ENCODE measurements around the gene BOD1.
"Not testable (repeated sequence)": the region's sequence is repeated elsewhere in the genome, so short reads cannot be mapped to it uniquely, and the experiment has no call there.

BOD1 gene

DNA sequence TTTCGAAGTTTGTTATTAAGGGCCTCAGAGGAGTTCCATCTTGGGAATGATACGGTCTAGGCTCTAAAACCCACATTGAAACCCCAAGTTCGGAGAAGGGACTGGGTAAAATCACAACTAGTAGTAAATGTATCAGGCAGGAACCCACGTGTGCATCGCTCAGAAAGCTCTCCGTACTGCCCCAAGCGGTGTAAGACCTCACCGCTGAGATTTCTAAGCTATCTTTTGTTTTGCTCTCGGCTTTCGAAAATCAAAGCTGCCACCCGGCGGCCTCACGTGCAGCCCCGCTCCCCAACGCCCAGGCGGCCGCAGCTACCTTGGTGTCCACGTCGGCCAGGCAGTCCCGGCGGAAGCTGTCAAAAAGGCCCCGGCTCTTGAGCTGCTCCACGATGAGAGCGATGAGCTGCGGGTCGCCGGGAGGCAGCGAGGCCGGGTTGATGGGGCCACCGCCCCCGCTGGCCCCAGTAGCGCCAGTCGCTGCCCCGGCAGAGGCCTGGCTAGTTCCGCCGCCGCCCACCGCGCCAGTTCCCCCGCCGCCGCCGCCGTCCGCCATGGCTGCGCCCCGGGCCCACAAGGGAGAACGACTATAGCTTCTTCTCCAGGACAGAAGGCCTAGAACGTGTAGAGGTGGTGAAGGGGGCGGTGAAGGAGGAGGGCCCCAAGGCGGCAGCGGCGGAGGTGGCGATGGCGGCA, 420 bp downstream of the BOD1 start:
- peak; percentile 8 for DNase-seq

DNA sequence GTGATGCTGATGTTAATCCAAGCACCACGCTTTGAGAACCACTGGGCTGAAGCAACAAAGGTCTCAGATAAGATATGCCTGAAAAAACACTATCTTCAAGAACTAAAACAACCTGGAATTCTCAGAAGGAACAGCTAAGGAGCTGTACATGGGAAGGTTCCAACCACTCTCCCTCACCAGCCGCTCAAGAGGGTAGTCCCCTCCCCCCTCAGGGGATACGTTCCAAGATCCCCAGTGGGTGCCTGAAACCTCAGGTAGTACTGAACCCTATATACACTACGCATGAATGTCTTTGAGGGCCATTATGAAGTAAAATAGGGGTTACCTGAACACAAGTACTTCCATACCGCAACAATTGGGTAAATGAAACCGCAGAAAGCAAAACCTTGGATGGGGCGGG, 1.9 kb downstream of the BOD1 start:
- no peak for DNase-seq

DNA sequence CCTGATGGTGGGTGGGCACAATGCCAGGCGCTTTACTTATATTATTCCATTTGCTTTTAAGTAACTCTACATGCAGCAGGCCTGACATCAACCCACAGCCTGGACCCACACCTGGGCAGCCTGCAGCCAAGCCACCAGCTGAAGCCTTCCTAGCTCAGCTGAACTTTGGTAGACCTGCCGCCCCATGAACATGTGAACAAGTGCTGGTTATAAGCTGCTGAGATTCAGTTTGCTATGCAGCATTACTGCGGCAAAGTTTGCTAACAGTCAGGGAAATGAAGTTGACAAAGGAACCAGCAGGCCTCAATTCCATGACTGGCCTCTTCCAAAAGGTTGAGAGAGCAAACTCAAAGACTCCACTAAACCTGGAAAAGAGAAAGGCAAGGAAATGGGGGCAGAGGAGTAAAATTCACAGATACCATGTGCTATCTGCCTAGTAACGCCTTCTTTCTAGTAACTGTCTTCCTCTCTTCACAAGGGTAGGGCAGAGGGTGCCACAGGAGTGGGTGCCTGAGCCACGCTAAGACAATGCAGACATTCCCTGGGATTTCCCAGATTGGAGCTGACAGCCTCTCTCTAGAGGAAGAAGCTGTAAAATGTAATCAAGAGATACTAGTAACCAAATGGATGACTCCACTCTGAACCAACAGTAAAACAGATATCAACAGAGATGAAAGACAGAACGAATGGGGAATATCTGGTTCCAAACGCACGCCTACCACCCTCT, 2.9 kb downstream of the BOD1 start:
- DNase-seq, result no peak

DNA sequence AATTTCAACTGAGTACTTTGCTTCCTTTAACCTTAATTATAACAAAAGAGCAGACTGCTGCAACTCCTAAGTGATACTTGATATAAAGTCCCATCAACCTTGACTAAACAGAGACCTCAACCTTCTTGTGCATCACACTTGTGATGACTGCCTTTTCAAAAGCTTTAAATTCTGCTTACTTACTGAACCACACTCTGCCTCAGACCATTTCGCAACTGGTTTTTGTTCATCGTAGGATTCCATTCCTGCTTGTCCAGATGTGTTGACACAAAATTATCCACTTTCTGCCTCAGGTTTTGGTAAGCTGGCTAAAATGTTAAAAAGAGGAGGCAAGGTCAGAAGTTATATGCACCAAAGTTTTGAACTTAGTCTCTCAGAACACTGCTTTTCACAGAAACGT, 3.5 kb downstream of the BOD1 start:
- DNase-seq, result no peak

DNA sequence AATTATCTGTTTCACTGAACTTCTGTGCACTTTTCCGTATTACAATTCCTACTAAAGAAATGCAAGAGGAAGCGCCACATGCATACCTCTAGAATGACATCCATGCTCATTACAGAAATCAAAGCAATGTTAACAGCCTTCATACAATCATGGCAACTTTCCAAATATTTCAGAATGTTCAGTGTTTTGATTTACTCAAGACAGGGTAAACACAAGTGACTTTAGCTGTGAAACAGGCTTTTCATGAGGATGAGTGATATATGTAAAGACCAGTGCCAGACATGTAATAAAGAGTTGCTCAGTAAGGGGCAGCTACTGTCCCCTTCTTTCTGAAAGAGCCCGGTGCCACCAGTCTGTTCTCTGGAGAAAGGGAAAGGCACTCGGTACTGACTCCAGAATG, 4.7 kb downstream of the BOD1 start:
- no peak for DNase-seq

DNA sequence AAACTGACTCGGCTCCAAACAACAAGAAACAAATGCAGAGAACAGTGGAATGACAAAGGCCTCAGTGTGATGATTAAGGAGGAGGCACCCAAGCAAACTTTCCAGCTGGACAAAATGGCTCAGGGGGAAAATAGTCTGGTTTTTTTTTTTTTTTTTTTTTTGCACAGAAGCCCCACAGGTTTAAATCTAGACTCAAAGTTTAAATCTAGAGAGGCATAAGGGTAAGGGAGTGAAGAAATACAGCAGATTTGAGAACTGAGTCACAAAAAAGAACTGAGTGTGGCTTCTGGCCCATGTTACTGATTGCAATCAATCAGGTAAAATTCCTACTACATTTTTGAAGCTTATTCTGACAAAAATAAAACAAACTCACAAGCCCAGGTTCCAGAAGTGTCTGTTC, 12.3 kb downstream of the BOD1 start:
- no peak for DNase-seq

DNA sequence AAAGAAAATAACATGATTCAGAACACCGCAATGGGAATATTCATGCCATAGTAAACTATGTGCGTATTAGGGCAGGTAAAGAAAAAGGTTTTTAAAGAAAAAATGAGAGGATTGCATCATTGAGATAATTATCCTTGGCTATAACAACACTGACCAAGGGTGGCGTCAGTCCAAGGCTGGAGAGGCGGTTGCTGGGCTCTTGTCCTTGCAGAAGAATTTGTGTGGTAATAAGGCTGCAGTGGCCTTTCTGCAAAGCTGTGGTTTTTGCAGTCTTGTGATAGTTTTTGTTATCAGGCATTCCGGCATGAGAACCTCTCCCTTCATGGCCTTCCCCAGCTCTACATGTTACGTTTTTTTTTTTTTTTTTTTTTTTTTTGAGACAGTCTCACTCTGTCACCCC, 14.0 kb downstream of the BOD1 start:
- no peak for DNase-seq

DNA sequence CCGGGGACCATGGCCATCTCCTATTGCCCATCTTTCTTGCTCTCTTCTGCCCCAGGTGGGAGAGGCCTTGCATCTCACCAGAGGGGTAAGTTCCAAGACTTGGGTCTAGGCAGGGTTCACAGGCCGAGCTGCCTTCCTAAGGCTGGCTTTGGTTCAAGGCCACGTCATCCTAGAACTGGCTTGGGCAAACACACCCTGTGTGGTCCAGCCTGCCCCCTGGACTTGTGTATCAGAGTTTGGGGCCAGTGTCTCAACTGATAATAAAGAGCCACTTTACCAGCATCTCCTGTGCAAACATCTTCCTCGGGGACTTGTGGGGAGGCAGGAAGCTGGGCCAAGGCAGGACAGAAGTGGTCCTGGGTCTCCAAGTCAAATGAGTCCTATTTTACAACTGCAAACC, 17.8 kb downstream of the BOD1 start:
- no peak for DNase-seq

DNA sequence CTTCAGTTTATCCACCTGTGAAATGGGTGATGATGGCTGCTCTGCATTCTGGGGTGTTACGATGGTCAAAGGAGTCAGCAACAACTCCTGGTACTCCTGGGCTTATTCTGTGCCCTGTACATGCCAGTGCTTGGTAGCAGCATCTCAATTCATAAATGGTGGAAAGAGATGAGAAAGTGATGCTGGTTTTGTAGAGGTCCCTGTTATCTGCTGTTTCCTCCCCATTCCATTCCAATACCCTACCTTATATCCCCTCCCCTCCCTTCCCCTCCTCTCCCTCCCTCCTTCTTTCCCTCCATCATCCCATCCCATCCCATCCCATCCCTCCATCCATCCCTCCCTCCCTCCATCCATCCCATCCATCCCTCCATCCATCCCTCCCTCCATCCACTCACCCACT, 19.1 kb downstream of the BOD1 start:
- DNase-seq, result no peak

DNA sequence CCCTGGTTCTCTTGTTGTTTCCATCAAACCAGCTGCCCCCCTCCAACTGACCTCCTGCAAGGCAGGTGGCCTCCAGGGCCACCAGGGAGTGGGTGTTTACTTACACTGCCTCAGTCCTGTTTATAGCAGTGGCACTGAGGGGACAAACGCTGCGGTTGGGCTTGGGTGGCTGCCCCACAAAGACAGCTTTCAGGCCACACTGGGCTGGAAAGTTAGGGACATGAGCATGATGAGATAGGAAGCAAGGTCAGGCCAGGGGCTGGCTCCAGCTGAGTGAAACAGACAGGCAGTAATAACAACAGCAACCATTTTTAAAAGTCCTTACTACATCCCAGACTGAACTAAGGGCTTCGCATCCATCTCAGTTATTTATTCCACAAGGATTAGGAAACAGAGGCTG, 20.6 kb downstream of the BOD1 start:
- no peak for DNase-seq

DNA sequence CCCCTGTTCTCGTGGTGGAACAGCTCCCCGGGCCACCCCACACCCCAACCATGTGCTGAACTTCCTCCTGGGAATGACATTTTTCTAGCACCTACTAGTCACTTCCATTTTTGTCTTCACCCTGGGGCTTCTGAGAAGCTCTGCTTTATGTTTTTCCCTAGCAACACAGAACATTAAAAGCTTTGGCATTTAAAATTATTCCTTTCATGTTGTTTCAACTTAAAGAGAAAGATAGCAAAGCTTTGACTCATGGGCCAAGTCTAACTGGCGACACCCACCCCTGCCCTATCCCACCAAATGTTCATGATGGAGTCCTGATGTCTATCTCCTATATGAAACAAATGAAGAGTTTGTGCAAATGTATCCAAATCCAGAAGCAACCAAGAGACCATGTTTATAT, 22.4 kb downstream of the BOD1 start:
- no peak for DNase-seq

DNA sequence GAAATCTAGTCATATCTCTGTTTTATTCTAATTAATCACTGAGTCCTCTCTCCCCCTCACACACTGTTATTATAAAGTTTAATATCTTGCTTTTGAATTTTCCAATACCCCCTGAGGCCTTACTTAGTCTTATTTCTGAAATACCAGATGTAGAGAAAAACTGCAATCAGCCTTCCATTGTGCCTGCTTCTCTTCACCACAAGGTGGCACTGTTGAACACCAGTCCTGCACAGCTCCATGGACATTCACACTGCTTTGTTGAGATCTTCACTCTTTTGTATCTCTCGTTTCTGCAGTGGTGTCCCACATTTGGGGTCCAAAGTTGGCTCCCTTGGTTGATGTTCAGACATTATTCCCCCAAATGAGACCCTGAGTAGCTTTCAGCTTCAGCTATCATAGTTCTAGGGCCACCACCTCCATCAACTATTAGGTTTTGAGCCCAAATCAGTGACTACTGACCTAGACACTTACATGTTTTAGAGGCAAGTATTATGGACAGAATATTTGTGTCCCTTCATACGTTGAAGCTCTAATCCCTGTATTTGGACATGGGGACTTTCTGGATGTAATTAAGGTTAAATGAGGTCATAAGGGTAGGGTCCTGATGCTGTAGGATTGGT, 24.3 kb downstream of the BOD1 start:
- no peak for DNase-seq

DNA sequence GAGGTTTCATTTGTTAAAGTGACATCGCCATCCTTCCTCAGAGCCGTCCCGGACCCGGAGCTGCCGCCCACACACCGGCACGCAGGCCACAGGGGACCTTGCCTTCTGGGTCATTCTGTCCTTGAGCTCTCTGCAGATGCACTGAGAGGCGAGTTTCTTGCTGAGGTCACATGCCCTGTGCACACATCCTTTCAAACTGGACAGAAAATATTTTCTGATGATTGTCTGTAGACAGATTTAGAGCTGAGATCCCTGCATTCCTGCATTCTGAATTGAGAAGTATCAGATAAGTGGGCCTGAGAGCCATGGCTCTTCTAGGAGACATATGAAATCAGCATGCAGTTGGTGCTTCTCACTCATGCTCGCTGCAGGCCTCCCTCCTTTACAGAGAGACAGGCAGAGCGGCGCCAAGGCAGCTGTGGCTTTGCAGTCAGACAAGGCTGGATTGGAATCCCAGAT, 25.4 kb downstream of the BOD1 start:
- no peak for DNase-seq

DNA sequence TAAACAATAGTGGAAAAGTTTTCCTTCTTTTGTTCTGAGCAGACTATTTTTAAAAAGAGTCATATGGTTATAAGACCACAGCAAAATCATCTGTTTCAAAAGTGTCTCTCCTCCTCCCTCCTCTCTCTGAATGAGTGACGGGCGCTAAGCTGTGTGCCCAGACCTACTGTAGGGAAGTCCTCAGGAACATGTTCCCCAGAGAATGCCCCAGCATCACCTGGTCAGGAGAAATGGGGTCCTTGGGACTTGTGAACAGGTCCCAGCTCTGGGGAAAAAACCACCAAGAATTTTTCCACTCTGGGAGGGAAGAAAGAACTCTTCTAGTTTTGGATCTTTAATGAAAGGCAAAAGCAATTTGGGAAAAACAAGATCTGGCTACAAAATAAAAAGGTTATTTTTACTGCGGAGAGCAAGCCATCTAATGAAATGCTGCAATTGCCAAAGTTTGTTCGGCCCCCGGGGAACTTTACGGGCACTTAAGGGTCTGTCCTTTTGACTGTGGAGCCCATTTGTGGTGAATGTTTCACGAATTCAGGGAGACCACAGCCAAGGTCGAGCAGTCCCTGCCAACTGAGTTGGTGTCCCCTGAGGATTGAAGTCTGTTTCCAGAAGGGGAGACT, 25.9 kb downstream of the BOD1 start:
- DNase-seq, result no peak

DNA sequence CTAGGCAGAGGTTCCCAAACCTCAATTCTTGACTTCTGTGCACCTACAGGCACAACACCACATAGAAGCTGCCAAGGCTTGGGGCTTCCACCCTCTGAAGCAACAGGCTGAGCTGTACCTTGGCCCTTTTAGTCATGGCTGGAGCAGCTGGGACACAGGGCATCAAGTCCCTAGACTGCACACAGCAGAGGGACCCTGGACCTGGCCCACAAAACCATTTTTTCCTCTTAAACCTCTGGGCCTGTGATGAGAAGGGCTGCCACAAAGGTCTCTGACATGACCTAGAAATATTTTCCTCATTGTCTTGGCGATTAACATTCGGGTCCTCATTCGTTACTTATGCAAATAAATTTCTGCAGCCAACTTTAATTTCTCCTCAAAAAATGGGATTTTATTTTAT, 30.3 kb downstream of the BOD1 start:
- not testable (repeated sequence) for DNase-seq

DNA sequence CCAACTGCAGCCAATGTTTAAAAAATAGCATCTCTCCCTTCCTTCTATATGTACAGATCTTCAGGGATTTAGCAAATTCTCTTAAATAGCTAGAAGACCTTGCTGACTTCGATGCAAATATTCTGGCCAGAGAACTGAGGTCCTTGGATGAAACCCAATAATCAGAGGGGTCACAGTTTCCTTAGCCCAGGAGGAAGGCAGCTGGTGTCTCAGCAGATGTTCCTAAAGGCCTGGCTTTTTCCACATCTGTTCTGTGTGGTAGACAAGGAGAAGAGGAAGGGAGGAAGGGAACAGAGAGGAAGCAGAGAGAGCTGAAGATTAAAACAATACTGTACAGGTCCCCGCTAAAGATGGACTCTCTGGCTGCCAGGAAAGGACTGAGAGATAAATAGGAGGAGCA, 33.1 kb downstream of the BOD1 start:
- DNase-seq, result no peak

DNA sequence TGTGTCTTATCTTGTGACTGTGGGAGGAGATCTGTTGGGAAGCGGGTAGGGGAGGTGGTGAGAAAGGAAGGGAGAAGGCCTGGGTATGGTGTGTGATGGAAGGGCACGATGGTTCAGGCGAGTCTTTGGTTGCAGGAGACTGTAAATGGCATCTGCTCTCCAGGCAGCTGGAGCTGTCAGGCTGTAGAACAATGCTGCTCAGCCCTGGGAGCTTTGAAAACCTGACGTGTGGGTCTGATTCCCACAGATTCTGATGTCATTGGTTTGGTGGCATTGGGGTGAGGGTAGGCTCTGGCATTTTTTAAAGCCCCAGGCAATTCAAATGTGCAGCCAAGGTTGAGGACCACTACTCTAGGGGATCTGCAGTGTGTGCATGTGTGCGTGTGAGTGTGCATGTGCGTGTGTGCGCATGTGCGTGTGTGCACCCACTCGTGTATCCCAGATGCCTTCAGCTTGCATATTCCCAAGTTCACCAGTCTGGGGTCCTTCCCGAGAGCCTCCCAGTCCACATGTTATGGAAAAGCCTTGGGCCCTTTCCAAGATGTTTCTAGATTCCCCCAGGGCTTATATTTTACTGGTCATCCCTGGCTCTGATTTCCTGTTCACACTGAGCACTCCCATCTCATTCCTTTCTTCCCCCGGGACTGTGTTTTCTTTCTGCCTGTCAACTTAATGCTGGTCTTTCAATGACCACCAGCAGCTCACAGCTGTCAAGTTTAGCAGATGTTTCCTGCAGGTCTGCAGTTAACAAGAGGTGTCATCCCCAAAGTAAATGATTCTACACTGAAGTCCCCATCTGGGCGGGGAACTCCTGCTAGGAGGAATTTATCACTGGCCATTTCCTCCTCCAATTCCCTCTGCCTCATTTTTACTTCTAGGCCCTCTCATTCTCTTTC, 34.0 kb downstream of the BOD1 start:
- no peak for DNase-seq

DNA sequence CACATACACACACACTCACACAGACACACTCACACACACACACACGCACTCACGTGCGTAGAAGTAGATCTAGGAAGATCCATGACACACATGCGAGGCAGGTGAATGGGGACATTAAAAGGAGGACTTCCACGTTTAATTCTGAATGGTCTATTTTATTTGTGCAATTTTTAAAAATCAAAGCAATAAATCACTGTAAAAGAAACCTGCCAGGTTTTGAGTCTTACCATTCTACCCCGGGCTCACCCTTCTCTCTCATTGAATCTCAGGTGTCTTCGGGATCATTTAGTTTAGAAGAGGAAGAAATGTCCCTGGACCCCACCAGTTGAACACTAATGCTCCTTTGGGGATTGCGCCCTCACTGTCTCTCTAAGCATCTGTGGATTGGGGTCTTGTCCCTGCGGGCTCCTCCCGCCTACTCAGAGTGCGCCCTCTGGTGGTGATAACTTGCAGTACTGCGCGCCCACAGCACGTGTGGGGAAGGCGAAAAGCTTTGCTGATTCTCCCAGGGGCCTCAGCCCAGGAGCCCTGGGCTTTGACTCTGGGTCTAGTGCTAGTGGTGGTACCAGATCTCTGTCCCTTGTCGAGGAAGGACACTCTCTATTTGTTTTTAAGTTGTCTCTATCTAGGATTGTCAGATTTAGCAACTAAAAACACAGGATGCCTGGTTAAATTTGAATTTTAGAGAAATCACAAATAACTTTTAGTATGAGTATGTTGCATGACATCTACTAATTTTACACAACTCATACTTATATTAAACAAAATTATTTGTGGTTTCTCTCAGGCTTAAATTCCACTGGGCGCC, 34.8 kb downstream of the BOD1 start:
- no peak for DNase-seq

DNA sequence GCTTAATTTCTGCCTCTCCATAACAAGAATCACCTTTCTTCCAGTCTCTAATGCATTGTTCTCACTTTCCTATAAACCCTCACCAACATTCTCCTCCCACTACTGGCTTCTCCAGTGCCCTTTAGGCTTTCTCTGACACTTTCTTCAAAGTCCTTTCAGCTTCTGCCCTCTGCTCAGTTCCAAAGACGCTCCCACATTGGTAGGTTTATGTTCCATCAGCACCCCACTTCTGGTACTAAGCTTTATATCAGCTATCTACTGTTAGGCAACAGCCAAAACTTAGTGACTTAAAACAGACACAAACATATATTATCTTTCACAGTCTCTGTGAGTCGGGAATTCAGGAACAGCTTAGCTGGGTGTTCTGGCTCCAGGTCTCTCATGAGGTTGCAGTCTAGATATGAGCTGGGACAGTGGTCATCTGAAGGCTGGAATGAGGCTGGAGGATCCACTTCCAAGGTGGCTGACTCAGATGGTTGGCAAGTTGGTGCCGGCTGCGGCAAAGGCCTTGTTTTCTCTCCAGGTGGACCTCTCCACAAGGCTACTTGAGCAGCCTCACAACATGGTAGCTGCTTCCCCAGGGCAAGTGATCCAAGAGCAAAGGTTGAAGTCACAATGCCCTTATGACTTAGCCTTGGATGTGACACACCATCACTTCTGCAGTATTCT, 37.4 kb downstream of the BOD1 start:
- DNase-seq, result no peak

DNA sequence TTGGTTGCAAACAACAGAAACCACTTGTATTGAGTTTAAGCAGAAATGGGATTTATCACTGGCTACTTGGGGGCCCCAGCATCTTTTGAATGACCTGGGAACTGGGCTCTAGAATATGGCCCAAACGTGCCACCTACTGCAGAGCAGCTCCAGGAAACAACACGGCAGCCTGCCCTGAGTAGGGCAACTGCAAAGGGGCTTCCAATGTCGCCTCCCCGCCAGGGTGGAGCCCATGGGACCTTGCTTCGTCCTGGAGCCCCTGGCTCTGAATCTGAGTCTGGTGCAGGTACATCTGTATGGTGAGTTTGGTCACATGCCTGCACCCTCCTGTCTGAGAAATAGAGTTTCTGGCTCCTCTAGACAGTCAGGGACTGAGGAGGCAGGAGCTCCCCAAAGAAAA, 38.6 kb downstream of the BOD1 start:
- DNase-seq, result no peak

DNA sequence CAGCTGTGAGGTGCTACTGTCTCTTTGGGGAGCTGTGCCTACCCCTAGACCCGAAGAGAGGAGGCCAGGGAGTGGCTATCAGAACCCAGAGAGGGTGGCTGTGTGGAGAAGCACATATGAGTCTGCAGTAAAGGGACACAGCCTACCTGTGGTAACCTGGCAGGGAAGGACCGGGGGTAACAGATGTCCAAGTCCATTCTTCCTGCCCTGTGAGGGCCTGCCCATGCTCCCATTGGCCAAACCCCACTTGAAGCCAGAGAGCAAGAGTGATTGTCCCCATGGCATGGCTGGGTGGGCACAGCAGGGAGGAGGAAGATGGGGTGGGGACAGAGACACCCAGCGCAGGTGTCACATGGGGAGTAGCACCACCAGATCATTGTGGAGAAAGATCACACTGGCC, 39.3 kb downstream of the BOD1 start:
- no peak for DNase-seq
